ENCODE results near the gene SMIM32. TPM values are rescaled to one million over a fixed set of nuclear protein-coding genes. Genes with fewer than 3 reads are reported as not detected.

The SMIM32 gene
- total RNA-seq, 4 donors from 2014 or later: not detected

DNA sequence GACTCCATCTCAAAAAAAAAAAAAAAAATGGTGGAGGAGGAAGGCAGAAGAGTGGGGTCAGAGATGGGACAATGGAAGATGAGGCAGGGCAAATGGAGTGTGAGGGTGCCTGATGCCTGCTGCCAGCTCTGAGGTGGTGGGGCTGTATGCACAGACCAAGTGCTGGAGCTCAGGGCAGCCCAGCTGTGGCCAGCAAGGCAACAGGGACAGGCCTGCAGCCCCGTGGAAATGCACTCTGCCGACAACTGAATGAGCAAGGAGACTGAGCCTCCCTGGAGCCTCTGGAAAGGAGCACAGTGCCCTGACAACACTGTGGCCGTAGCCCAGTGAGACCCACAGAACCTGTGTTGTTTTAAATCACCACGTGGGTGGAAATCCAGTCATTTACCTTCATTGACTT is 22.9 kb upstream of the SMIM32 start:
- no peak for TF ChIP-seq CTCF (IDR thresholded peaks at IDR 0.05; ENCODE audit: low read depth)

DNA sequence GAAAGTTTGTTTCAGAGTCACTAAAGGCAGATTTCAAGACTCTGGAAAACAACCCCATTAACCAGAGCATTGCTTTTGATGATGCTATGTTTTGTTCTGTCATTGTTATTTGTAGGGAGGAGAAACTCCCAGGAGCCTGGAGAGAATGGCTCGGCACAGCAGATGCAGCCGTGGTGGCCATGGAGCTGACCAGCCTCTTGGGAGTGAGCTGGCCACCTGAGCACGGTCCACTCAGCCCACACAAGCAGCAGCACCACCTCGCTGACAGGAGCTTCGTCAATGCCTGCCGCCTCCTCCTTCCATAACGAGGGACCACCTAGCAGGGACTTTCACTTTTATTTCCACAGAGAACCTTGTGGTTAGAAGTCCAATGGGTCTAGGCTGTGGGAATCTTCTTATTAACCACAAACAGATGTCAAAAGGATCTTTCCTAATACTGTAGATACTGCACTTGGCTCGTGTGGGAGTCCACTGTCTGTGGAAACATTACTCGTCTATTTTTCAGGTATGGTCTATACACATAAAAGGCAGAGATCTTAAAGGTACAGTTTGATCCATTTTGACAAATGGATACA is 21.0 kb upstream of the SMIM32 start:
- no peak for TF ChIP-seq CTCF (IDR thresholded peaks at IDR 0.05; ENCODE audit: low read depth)

- TF ChIP-seq CTCF (IDR thresholded peaks at IDR 0.05; ENCODE audit: low read depth): no peak
Observed at GRCh38 chr5:136212252-136212721, 19.3 kb upstream of the SMIM32 start.

- TF ChIP-seq CTCF (IDR thresholded peaks at IDR 0.05; ENCODE audit: low read depth): no peak
Observed at GRCh38 chr5:136211282-136212040, 18.5 kb upstream of the SMIM32 start.

- TF ChIP-seq CTCF (IDR thresholded peaks at IDR 0.05; ENCODE audit: low read depth): no peak
Observed at GRCh38 chr5:136210259-136210658, 17.3 kb upstream of the SMIM32 start.

GRCh38 chr5:136209346-136209910 is 16.5 kb upstream of the SMIM32 start:
- TF ChIP-seq CTCF (IDR thresholded peaks at IDR 0.05; ENCODE audit: low read depth): no peak

- TF ChIP-seq CTCF (IDR thresholded peaks at IDR 0.05; ENCODE audit: low read depth): no peak
Observed at GRCh38 chr5:136208916-136209315, 16.0 kb upstream of the SMIM32 start.
